CD14-positive monocyte (primary cell): ENCODE data around the gene TMEM63C. TPM values are rescaled to one million over a fixed set of nuclear protein-coding genes. Genes with fewer than 3 reads are reported as not detected.

ENCODE experiments used
- DNase-seq, 3 donors: peaks; one replicate each; pipeline ENCODE4 v3.0.0-alpha.2; 2011 to 2022
- H2AFZ ChIP-seq: 2 replicates; pipeline ENCODE4 v1.6.0; 2012; ENCODE audit warnings: mild to moderate bottlenecking, low read depth, low read length, inconsistent platforms; ENCODE audit not compliant: insufficient read depth, poor library complexity, severe bottlenecking
- H3K27ac ChIP-seq, 2 donors: 1 replicate in 1 of 2; 2 replicates in 1 of 2; pipeline ENCODE4 v1.5.1; 2012 to 2013; ENCODE audit warnings: low read length in 2 of 2, control low read depth in 1 of 2, inconsistent platforms in 1 of 2, low read depth in 1 of 2, mild to moderate bottlenecking in 1 of 2
- H3K27me3 ChIP-seq, 2 donors: one replicate each; pipeline versions ENCODE4 v1.6.0 to v1.6.1; 2011 to 2013; ENCODE audit warnings: low read length in 2 of 2; ENCODE audit not compliant: control insufficient read depth in 2 of 2, insufficient read depth in 2 of 2
- H3K36me3 ChIP-seq, 2 donors: replicated peaks in 1 of 2; 1 replicate in 1 of 2; 2 replicates in 1 of 2; pipeline versions ENCODE4 v1.5.1 to v1.6.1; 2012 to 2013; ENCODE audit warnings: low read length in 2 of 2, control low read depth in 1 of 2, inconsistent platforms in 1 of 2, mild to moderate bottlenecking in 1 of 2; ENCODE audit not compliant: insufficient read depth in 2 of 2, control insufficient read depth in 1 of 2
- H3K4me1 ChIP-seq, 2 donors: 1 replicate in 1 of 2; 2 replicates in 1 of 2; pipeline versions ENCODE4 v1.5.1 to v1.6.1; 2012 to 2013; ENCODE audit warnings: low read length in 2 of 2, control low read depth in 1 of 2, inconsistent platforms in 1 of 2, mild to moderate bottlenecking in 1 of 2, moderate library complexity in 1 of 2; ENCODE audit not compliant: insufficient read depth in 2 of 2, control insufficient read depth in 1 of 2
- H3K4me2 ChIP-seq: replicated peaks from 2 replicates; pipeline ENCODE3; 2012; ENCODE audit warnings: low read length, moderate library complexity, mild to moderate bottlenecking; ENCODE audit not compliant: poor library complexity, severe bottlenecking; ENCODE audit errors: extremely low read depth
- H3K4me3 ChIP-seq, 3 experiments: fragments of 200-600 bp in 1 of 3; sonication (generic) in 1 of 3; replicated peaks in 1 of 3; 1 replicate in 2 of 3; 2 replicates in 1 of 3; pipeline ENCODE4 v1.5.1; 2011 to 2013; ENCODE audit warnings: low read length in 3 of 3, mild to moderate bottlenecking in 3 of 3, control low read depth in 2 of 3, low read depth in 2 of 3, inconsistent platforms in 1 of 3, moderate library complexity in 1 of 3
- H3K79me2 ChIP-seq: 2 replicates; pipeline ENCODE4 v1.6.0; 2012; ENCODE audit warnings: mild to moderate bottlenecking, control low read depth, inconsistent platforms, low read length, moderate library complexity; ENCODE audit not compliant: insufficient read depth
- H3K9ac ChIP-seq: 2 replicates; pipeline ENCODE4 v1.6.0; 2017; ENCODE audit warnings: low read length, mild to moderate bottlenecking; ENCODE audit not compliant: insufficient read depth, poor library complexity, severe bottlenecking
- H3K9me3 ChIP-seq, 2 donors: replicated peaks in 1 of 2; 1 replicate in 1 of 2; 2 replicates in 1 of 2; pipeline versions ENCODE4 v1.5.1 to v1.6.1; 2012 to 2013; ENCODE audit warnings: low read length in 2 of 2, control low read depth in 1 of 2; ENCODE audit not compliant: control insufficient read depth in 1 of 2, insufficient read depth in 1 of 2
- H4K20me1 ChIP-seq: 2 replicates; pipeline ENCODE4 v1.6.0; 2012; ENCODE audit warnings: mild to moderate bottlenecking, low read length, control low read depth, moderate library complexity; ENCODE audit not compliant: insufficient read depth
- H3K27ac Mint-ChIP-seq, 7 donors: one replicate each; pipeline ENCODE4 v1.8.0; 2020; ENCODE audit warnings: mild to moderate bottlenecking in 7 of 7, mixed read lengths in 7 of 7, moderate library complexity in 6 of 7, inconsistent platforms in 2 of 7
- H3K27me3 Mint-ChIP-seq, 3 donors: one replicate each; pipeline ENCODE4 v1.8.0; 2021 to 2022; ENCODE audit warnings: low read depth in 3 of 3, mild to moderate bottlenecking in 3 of 3, mixed read lengths in 3 of 3, moderate library complexity in 3 of 3, inconsistent platforms in 1 of 3
- H3K36me3 Mint-ChIP-seq, 2 donors: one replicate each; pipeline ENCODE4 v1.8.0; 2020; ENCODE audit warnings: mixed read lengths in 2 of 2, inconsistent platforms in 1 of 2, mild to moderate bottlenecking in 1 of 2
- H3K4me1 Mint-ChIP-seq: one replicate; pipeline ENCODE4 v1.8.0; 2020; ENCODE audit warnings: mild to moderate bottlenecking, mixed read lengths
- H3K4me3 Mint-ChIP-seq, 2 donors: one replicate each; pipeline ENCODE4 v1.8.0; 2020; ENCODE audit warnings: mild to moderate bottlenecking in 2 of 2, mixed read lengths in 2 of 2, moderate library complexity in 1 of 2
- H3K9me3 Mint-ChIP-seq, 7 donors: one replicate each; pipeline ENCODE4 v1.8.0; 2020 to 2022; ENCODE audit warnings: mixed read lengths in 7 of 7, mild to moderate bottlenecking in 6 of 7, moderate library complexity in 6 of 7, inconsistent platforms in 2 of 7
- WGBS: methylation state at CpG from one replicate; pipeline ENCODE4 v1.1.5; 2013; ENCODE audit warnings: missing lambda C conversion rate; ENCODE audit not compliant: insufficient coverage; 5-methylcytosine and 5-hydroxymethylcytosine counted together
- intact Hi-C, 2 donors: fragments of 100-400 bp; cut with micrococcal nuclease; formaldehyde crosslinking; loops; one replicate each; pipeline versions ENCODE4 v1.15.0 to v1.15.1; 2023
- polyA plus RNA-seq, 3 donors: library from polyadenylated mRNA; depleted of rRNA in 1 of 3; unstranded in 2 of 3; stranded (reverse) in 1 of 3; fragments of 300-500 nt in 2 of 3; fragments of >200 nt in 1 of 3; fragmentation: Illumina TruSeq in 2 of 3; gene quantifications; 1 replicate in 2 of 3; 2 replicates in 1 of 3; pipeline ENCODE4 v1.2.3, GENCODE V29; 2012 to 2021
- TF ChIP-seq, protein P1 (sequence below): fragments of 200-600 bp; IDR thresholded peaks from one replicate; pipeline ENCODE4 v1.8.0; 2022; ENCODE audit warnings: antibody characterized with exemption, mild to moderate bottlenecking

TMEM63C gene
- polyA plus RNA-seq, 3 donors, result 0.78 to 4.4 TPM; not detected in 1

- Histone ChIP-seq H3K4me1 (no peaks in the 10 kb centered on the region), H3K79me2 (no peaks in the 10 kb centered on the region), H3K4me2 (no peak overlapping the region), H3K9me3 (peaks cover 0 to 11% of the 10 kb centered on the region in 2 donors), H3K27ac (no peak overlapping the region), H2AFZ (no peak overlapping the region), H3K9ac (no peak overlapping the region), H4K20me1 (no peaks in the 10 kb centered on the region), H3K4me3 (no peak overlapping the region), H3K27me3 (peaks cover 20 to 35% of the 10 kb centered on the region in 2 donors), H3K36me3 (no peaks in the 10 kb centered on the region)
- intact Hi-C loops, result no loop called here
- H3K27me3 Mint-ChIP-seq, result peaks cover 43 to 60% (median 44%) of the 10 kb centered on the region in 3 donors
- no peaks in the 10 kb centered on the region for H3K4me1 Mint-ChIP-seq
- peaks cover 0 to 23% (median 7%) of the 10 kb centered on the region in 7 donors for H3K9me3 Mint-ChIP-seq
- H3K36me3 Mint-ChIP-seq, result peaks cover 0 to 1% of the 10 kb centered on the region in 2 donors
- TF ChIP-seq, protein P1, sequence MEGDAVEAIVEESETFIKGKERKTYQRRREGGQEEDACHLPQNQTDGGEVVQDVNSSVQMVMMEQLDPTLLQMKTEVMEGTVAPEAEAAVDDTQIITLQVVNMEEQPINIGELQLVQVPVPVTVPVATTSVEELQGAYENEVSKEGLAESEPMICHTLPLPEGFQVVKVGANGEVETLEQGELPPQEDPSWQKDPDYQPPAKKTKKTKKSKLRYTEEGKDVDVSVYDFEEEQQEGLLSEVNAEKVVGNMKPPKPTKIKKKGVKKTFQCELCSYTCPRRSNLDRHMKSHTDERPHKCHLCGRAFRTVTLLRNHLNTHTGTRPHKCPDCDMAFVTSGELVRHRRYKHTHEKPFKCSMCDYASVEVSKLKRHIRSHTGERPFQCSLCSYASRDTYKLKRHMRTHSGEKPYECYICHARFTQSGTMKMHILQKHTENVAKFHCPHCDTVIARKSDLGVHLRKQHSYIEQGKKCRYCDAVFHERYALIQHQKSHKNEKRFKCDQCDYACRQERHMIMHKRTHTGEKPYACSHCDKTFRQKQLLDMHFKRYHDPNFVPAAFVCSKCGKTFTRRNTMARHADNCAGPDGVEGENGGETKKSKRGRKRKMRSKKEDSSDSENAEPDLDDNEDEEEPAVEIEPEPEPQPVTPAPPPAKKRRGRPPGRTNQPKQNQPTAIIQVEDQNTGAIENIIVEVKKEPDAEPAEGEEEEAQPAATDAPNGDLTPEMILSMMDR, result no peak
- H3K4me3 Mint-ChIP-seq, result no peak overlapping the region
- H3K27ac Mint-ChIP-seq, result peak overlapping the region in 1 of 7 donors; percentile 69
- no peak for DNase-seq
- 90% methylated on average over 4 of the region's 5 CpGs for WGBS
These were observed 86.5 kb downstream of the TMEM63C start for GRCh38 chr14:77267937-77268699.

GRCh38 chr14:77268989-77269600 lies 87.5 kb downstream of the TMEM63C start:
- intact Hi-C loops, result no loop called here
- Histone ChIP-seq H3K4me1 (no peaks in the 10 kb centered on the region), H3K9me3 (peaks cover 0 to 11% of the 10 kb centered on the region in 2 donors), H3K27me3 (peaks cover 20 to 35% of the 10 kb centered on the region in 2 donors), H4K20me1 (no peaks in the 10 kb centered on the region), H2AFZ (no peak overlapping the region), H3K9ac (no peak overlapping the region), H3K4me3 (no peak overlapping the region), H3K4me2 (no peak overlapping the region), H3K36me3 (no peaks in the 10 kb centered on the region), H3K27ac (no peak overlapping the region), H3K79me2 (no peaks in the 10 kb centered on the region)
- Mint-ChIP-seq H3K4me3 (peak overlapping the region in 1 of 2 donors; percentile 64), H3K27me3 (peaks cover 41 to 57% (median 43%) of the 10 kb centered on the region in 3 donors), H3K36me3 (peaks cover 0 to 1% of the 10 kb centered on the region in 2 donors), H3K9me3 (peaks cover 0 to 23% (median 8%) of the 10 kb centered on the region in 7 donors), H3K27ac (no peak overlapping the region), H3K4me1 (no peaks in the 10 kb centered on the region)
- TF ChIP-seq, protein P1, result no peak
- no peak for DNase-seq
- 13% methylated on average over 4 of the region's 8 CpGs for WGBS
